CD1c-positive myeloid dendritic cell (primary cell): ENCODE data around the gene PAXX.

Experiments
- DNase-seq: peaks from one replicate; pipeline ENCODE4 v3.0.0-alpha.2; 2016; ENCODE audit errors: extremely low spot score

The PAXX gene

DNA sequence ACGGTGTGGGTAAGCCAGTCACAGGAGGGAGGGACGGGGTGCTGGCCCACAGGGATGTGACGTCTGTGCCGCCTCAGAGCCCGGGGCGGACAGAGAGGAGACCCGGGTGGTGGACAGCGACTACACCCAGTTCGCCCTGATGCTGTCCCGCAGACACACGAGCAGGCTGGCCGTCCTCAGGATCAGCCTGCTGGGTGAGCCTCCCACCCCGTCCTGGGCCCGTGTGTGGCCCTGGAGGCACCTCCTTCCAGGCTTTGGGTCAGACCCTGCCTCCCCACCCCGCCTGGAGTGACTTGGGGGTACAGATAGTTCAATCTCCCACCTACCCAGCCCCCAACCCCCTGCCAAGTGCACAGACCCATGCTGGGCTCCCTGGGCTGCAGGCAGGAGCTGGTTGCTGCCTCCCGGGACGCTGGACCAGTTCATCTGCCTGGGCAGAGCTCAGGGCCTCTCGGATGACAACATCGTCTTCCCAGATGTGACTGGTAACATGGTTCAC is 38.4 kb upstream of the PAXX start:
- no peak for DNase-seq

DNA sequence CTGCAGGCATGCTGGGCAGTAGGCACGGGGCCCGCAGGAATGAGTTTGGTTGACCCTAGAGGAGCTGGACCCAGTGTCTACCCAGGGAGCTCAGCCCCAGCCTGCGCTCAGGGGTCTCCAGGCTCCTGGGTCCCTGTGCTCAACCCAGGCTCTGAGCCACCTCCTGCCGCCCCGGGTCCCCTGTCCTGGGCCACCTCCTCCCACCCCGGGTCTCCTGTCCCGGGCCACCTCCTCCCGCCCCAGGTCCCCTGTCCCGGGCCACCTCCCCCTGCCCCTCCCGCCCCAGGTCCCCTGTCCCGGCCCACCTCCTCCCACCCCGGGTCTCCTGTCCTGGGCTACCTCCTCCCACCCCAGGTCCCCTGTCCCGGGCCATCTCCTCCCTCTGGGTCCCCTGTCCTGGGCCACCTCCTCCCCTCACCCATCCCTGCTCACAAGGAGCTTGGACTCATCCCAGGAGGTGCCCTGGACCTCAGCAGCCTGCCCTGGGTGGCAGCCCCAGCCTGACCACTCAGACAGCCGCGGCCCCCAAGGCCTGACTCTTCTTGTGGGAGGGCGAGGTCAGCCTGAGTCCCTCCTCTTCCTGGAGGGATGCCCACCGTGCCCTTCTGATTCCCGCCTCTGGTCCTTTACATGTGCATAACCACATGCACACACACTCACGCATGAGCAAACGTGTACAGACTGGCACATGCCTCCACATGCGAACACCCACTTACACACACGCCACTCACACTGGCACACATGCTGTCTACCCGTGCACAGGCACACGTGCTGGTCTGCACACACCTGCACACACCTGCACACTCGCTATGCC is 37.7 kb upstream of the PAXX start:
- no peak for DNase-seq

DNA sequence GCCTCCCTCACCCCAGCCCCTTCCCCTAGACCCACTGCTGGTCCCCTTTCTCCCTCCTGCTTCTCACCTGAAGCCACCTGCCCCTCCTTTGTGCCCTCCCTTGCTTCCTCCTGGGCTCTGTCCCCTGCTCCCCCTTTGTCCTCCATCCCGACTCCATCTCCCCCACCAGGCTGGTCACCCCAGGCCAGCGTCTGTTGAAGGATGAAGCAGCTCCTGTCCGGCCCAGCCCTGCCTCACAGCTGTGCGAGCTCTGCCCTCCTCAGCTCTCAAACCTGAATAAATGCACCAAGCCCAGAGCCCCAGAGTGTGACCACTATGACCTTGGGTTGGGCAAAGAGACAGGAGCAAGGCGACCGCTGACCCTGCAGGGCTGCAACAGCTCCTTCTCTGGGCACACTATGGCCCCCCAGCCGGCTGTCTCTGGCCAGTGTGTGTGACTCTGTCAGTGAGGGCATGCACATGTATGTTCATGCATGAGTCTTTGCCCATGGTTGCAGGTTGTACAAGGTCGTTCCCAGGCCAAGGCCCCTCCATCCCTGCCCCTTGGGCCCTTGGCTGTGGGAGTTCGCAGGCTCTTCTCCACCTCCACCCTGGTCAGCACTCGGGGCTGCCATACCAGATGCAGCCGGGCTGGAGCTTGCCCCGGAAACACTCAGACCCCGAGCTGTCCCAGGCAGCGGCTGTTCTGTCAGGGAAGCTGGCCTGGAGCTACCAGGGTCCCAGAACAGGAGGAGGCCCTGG is 36.9 kb upstream of the PAXX start:
- DNase-seq: no peak

DNA sequence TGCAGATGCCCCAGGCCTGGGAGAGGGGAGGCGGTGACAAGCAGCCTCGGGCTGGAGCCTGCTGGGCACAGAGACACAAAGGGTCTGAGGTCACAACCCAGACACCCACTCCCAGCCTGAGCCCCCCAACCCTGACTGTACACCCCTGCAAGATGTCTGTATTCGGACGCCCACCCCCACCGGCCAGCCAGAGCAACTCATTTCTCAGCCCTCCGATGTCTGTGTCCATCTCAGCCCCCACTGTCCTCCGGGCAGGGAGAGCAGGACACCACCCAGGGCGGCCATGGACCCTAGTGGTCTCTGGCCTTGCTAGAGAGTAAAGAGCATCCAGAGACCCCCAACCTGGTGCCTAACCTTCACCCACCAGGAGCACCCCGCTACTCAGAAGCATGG is 36.3 kb upstream of the PAXX start:
- no peak for DNase-seq

DNA sequence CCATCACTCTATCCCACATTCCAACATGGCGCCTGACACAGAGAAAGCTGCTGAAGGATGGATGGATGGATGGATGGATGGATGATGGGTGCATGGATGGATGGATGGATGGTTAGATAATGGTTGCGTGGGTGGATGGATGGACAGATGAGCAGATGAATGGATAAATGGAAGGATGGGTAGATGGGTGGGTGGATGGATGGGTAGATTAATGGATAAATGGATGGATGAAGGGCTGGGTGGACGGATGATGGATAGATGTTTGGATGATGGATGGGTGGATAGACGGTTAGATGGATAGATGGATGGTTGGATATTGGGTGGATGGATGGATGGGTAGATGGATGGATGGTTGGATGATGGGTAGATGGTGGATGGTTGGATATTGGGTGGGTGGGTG is 35.6 kb upstream of the PAXX start:
- DNase-seq: no peak

DNA sequence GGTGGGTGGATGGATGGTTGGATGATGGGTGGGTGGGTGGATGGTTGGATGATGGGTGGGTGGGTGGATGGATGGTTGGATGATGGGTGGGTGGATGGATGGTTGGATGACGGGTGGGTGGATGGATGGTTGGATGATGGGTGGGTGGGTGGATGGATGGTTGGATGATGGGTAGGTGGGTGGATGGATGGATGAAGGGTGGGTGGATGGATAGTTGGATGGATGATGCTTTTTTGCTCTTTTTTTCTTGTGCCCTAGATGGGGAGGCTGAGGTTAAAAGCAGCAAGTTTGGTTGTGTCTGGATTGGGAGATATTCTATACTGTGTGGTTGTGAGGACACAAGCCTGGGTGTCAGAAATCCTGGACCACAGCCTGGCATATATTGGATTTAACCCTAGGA is 34.8 kb upstream of the PAXX start:
- DNase-seq: no peak

DNA sequence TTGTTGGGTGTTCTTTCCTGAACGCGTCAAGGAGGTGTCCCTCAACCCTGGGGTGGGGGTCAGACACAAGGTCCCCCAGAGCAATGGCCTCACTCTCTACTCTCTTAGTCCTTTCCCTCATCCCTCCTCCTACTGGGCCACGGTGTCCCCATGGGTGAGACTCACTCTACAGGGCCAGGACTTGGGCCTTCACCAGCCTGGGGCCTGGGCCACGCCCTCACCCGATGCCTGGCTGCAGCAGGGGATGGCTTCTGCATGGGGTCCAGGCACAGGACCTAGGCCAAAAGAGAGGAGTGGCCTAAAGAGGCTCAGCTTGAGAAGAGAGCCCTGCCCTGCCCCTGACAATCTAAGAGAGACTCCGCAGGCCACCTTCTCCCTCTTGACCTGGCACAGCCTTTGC is 34.3 kb upstream of the PAXX start:
- no peak for DNase-seq

DNA sequence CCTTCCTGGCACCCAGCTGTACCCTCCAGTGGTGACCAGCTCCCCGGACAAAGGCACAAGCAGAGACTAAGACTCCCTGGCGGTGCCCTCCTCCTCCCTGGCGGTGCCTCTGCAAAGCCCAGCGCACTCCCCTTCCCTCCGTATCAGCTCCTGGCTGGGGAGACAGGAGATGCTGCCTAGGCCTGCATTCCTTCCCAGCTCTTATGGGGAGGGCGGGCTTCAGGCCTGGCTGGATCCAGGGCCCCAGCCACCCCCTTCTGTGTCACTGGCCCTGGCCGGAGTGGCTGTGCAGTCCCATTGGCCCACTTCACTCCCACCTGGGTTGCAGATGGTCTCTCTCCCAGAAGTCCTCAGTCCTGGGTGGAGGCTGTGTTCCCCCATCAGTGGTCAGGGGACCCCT is 33.7 kb upstream of the PAXX start:
- DNase-seq: no peak

DNA sequence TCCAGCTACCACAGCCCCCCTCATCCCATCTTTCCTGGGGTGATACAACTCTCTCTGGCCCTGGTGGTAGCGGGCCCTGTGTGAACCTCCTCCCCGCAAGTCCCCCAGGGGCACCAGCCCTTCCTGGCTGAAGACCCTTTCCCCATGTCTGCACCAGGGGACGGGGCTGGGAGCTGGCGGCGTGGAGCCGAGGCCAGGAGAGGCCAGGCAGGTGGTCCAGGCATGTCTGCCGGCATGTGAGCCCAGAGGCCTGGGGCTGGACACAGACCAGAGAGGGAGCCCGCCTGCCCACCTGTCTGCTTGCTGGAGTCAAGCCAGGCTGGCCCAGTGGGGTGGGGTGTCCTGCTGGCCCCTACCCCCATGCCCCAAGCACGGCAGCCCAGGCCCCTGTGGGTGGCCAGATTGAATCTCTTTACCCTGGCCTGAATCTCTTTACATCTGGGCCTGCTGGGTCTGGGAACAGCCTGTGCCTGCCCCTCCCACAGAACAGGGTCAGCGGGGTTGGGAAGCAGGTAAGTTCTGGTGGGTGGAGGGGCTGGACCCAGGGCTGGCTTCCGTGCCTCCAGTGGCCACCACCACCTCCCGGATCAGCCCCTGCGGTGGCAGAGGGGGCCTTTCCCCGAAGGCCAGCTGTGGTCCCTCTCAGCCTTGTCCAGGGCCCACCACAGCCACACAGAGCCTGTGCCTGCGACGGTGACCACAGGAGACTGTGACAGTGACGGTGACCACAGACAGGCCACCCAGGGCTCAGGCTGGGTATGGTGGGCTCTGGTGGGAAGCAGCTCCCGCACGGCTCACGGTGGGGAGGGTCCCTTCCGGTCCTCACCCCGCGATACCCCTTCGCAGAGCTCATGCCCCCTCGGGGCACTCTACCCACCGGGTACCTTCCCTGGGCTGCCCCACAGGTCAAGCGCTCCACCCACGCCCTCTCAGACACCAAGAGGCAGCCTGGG is 33.0 kb upstream of the PAXX start:
- no peak for DNase-seq

DNA sequence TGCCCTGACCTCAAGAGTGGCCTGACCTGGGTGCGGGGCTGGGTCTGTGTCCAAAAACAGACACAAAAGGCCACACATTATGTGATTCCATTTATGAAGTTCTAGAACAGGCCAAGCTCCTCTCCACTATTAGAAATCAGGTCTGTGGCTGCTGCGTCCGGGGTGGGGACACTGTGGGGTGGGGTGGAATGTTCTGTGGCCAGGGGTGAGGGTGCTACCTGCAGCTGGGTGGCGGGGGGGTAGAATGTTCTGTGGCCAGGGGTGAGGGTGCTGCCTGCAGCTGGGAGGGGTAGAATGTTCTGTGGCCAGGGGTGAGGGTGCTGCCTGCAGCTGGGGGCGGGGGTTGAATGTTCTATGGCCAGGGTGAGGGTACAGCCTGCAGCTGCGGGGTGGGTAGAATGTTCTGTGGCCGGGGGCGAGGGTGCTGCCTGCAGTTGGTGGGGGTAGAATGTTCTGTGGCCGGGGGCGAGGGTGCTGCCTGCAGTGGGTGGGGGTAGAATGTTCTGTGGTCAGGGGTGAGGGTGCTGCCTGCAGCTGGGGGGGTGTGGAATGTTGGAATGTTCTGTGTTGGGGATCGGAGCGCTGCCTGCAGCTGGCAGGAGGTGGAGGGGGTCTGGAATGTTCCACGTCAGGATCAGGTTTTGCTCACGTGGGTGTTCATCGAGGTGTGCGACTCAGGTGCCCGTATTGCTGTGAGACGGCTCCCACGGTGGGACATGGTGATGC is 31.8 kb upstream of the PAXX start:
- no peak for DNase-seq

DNA sequence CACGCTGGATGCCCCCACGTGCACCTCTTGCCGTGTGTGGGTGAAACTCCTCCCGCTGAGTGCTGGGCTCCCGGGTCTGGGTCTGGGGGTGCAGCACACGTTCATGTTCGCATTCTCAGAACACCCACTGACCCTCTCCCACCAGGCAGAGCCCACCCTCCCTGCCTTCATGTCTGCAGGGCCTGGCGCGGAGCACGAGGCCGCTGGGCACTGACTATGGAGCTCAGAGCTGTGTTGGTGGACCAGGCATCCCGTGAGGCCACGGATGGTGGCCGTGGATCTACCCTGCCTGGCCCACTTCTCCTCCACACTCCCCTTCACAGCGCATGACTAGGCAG is 31.3 kb upstream of the PAXX start:
- no peak for DNase-seq

DNA sequence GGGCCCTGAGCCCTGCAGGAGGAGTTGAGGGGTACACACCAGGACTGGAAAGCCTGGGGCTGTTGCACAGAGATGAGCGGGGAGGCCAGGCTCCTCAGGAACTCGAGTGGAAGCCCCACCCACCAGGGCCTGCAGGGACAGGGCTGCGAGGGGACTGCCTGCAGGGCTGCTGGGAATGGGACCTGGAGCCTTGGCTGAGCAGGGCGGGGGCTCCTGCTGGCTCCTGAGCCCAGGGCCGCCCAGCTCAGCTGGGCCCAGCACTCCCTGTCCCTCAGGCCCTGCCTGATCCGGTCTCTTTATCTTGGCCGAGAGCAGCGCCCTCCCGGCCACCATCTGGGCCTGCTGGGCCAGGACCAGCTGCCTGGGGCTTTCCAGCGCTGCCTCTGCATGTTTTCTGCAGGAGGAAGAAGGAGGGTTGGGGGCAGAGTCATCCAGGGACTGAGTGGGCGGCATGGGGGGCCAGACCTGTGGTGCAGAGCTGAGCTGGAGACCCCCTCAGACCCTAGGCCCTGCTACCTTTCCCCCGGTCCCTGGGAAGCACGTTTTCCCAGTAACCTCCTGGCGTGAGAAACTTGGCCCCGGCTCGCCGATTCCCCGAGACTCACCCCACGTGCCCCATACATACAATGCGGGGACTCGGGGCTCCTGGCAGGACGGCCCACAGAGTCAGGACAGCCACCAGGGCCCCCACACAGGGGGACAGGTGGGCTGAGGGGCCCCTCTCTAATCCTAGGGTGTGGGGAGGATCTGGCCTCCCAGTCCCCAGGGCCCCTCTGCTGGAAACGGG is 30.8 kb upstream of the PAXX start:
- DNase-seq: no peak

DNA sequence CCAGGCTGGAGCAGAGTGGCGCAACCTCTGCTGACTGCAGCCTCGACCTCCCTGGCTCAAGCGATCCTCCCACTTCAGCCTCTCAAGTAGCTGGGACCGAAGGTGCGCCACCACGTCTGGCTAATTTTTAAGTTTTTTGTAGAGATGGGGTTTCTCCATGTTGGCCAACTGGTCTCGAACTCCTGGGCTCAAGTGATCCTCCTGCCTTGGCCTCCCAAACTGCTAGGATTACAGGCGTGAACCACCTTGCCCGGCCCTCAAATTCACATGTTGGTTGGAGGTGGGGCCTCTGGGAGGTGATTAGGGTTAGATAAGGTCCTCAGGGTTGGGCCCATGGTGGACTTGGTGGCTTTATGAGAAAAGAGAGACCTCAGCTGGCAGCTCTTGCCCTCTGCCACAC is 30.1 kb upstream of the PAXX start:
- DNase-seq: no peak

DNA sequence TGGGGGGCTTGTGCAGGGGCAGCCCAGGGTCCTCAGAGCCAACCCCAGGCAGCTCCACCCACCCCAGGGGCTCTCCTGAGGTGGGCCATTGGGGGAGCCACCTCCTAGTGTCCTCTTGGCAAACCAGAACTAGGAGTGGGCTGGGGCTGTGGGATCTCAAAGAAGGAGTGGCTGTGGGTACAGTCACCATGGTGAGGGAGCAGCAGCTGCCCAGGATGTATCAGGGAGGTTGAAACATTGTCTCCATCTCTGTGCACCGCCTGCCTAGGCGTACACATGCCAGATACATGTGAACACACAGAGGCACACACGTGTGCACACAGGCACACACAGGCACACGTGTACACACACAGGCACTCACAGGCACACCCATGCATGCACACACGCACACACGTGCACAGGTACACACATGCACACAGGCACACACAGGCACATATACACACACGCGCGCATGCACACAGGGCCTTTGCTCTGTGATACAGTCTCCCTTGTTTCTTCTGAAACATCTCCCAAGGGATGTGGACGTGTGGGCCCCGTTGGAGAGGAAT is 29.4 kb upstream of the PAXX start:
- no peak for DNase-seq

DNA sequence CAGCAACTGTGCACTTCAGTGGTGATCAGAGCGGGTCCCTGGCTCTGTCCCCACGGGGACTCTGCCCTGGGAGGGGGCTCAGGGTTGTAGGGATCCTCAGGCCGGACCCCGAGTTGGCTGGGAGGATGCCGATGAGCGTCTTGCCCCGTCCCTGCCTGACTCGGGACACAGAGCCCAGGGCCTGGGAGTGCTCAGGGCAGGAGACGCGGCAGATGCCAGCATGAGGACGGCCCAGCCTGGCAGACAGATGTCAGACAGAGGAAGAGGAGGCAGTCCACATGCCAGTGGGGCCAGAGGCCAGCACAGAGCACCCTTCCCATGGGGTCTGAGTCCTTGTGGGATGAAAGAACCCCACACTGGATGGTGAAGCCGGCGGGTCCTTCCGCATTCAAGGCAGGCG is 28.9 kb upstream of the PAXX start:
- DNase-seq: no peak

DNA sequence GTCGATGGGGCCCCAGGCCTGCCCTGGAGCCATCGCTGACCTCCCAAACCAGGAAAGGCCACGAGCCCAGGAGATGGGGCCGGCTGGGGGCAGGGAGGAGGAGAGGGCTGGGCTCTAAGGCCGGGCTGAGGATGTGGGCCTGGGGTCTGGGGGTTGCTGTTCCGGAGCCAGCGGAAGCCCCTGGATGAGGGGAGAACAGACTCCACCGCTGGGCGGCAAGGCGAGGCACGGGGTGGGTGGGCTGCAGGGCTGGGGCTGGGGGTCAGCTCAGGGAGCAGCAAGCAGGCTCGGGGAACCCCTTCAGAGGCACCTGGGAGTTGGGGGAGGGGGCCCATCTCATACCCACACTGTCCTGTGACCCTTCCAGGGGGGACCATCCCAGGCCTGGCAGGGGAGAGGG is 28.5 kb upstream of the PAXX start:
- DNase-seq: no peak

DNA sequence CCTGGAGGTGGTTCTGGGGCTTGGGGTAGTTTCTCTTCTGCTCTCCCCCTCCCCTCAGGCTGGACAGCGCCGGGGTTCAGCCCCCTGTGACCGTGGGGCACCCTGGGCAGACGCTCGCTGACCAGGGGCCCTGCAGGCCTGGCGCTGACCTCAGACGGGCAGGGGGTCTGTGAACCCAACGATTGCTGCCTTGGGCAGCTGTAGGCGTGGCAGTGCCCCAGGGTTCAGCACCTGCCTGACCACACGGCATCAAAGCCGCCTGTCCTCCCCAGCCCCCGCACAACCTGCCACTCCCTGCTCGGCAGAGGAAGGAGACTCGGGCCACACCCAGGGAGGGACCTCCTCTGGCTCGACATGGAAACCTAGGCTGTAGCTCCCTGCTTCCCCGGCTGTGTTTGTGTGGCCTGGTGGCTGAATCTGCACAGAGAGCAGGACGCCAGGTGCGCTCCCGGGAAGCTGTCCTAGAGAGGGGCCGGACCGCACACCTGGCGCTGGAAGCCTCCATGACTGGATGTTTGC is 28.0 kb upstream of the PAXX start:
- DNase-seq: no peak

DNA sequence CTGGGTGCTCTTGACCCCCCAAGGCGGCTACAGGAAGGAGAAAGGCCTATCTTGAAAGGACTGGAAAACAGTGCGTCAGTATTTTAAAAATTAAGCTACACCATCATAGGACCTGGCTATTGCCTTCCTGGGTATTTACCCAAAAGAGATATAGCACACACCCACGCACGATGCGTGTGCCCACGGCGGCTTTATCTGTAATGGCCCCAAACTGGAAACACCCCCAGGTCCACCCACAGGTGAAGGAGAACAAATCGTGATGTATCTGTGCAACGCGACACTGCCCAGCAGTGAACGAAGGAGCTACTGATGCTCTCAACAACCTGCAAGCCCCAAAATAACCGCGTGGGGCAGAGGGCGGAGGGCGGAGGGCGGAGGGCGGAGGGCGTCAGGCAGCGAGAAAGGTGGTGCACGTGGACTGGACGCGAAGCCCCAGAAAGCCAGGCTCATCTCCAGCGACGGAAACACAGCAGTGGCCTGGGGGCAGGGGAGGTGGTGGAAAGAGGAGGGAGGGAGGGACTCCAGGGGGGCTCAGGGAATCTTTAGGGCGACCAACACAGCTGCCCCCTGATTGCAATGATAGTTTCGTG is 27.3 kb upstream of the PAXX start:
- no peak for DNase-seq

DNA sequence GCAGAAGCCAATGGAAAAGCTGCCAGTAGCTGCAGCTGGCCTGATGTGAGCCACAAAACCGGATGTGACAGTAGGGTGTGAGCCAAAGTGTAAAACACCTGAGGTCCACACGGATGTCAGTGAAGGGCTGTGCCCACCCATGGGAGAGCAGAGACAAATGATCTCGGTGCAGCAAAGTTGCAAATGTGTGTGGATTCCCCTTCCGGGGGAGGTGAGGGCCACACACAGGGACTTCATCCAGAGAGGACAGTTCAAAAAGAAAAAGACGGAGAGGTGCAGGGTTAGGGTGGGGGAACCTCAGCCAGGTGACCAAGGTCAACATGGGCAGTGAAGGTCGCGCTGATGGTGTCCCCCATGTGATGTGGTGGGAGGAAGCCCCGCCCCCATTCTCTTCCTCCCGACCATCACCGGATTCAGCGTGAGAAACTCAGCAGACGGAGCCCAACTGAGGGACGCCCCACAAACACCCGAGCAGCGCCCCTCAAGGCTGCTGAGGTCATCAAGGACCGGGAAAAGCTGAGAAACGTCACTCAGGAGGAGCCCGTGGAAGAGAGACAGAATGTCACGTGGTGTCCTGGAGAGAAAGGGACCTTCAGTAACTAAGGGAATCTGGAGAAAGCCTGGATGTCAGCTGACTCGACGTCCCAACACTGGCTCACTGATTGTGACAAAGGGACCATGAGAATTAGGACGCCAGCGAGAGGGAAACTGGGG is 26.3 kb upstream of the PAXX start:
- peak; percentile 45 for DNase-seq
